SU-DHL-6 (cell line): ENCODE data around the gene SLC8A2.

Source experiments
- H2AFZ ChIP-seq: fragments of 200-600 bp; sonication (generic); 2 replicates; pipeline ENCODE4 v1.6.1; 2014; ENCODE audit warnings: low read depth, mild to moderate bottlenecking, moderate library complexity, mixed read lengths, antibody characterized with exemption, low read length; ENCODE audit not compliant: severe bottlenecking
- H3F3A ChIP-seq: fragments of 200-600 bp; shearing (Covaris generic); 2 replicates; pipeline ENCODE4 v1.6.0; 2016; ENCODE audit warnings: antibody characterized with exemption, mild to moderate bottlenecking; ENCODE audit not compliant: insufficient read depth
- H3K27ac ChIP-seq: fragments of 200-600 bp; sonication (generic); 2 replicates; pipeline ENCODE4 v1.5.1; 2016; ENCODE audit warnings: low read depth, mild to moderate bottlenecking, low read length, moderate library complexity, mixed read lengths
- H3K27me3 ChIP-seq: fragments of 200-600 bp; sonication (generic), shearing (Covaris generic); 2 replicates; pipeline ENCODE4 v1.6.0; 2014; ENCODE audit warnings: mild to moderate bottlenecking, low read length
- H3K36me3 ChIP-seq: fragments of 200-600 bp; sonication (generic); 2 replicates; pipeline ENCODE4 v1.6.1; 2014; ENCODE audit warnings: mild to moderate bottlenecking, low read length, mixed read lengths
- H3K4me2 ChIP-seq: fragments of 300-600, 200-600 bp; shearing (Covaris generic), sonication (generic); 2 replicates; pipeline ENCODE4 v1.6.0; 2014; ENCODE audit warnings: low read length, low read depth, mild to moderate bottlenecking; ENCODE audit not compliant: poor library complexity, severe bottlenecking
- H3K4me3 ChIP-seq: fragments of 200-600 bp; sonication (generic); 2 replicates; pipeline ENCODE4 v1.5.1; 2014; ENCODE audit warnings: antibody characterized with exemption, low read length, mild to moderate bottlenecking, mixed read lengths; ENCODE audit not compliant: insufficient read depth, poor library complexity, severe bottlenecking
- H3K79me2 ChIP-seq: fragments of 200-600 bp; sonication (generic); 2 replicates; pipeline ENCODE4 v1.6.1; 2014; ENCODE audit warnings: mild to moderate bottlenecking, low read length, moderate library complexity; ENCODE audit not compliant: insufficient read depth
- H3K9ac ChIP-seq: fragments of 200-600 bp; sonication (generic); 2 replicates; pipeline ENCODE4 v1.7.0; 2014; ENCODE audit warnings: mild to moderate bottlenecking, low read length
- H3K9me2 ChIP-seq: fragments of 200-600 bp; sonication (generic); replicated peaks from 2 replicates; pipeline ENCODE4 v1.6.1; 2014; ENCODE audit warnings: low read length; ENCODE audit not compliant: insufficient read depth
- H3K9me3 ChIP-seq: fragments of 200-600 bp; sonication (generic); 2 replicates; pipeline ENCODE4 v1.6.1; 2014; ENCODE audit warnings: low read length, mixed read lengths; ENCODE audit not compliant: insufficient read depth
- H4K20me1 ChIP-seq: fragments of 200-600 bp; sonication (generic); 2 replicates; pipeline ENCODE4 v1.6.1; 2014; ENCODE audit warnings: low read depth, mild to moderate bottlenecking, antibody characterized with exemption, low read length, moderate library complexity, mixed read lengths
- CTCF ChIP-seq: fragments of 200-600 bp; sonication (generic); IDR thresholded peaks from one replicate; pipeline ENCODE4 v1.5.1; 2017; ENCODE audit warnings: antibody characterized with exemption, mild to moderate bottlenecking, low read length, moderate library complexity; ENCODE audit not compliant: insufficient read depth, poor library complexity, severe bottlenecking
- EZH2phosphoT487 ChIP-seq: fragments of 200-600 bp; sonication (generic), shearing (Covaris generic); conservative IDR thresholded peaks from 2 replicates; pipeline ENCODE4 v1.6.1; 2018; ENCODE audit warnings: mild to moderate bottlenecking, antibody characterized with exemption, low read length, moderate library complexity, mixed read lengths

SLC8A2 gene

GRCh38 chr19:47514151-47514868 is 42.6 kb upstream of the SLC8A2 start:
- H3K9me2 ChIP-seq: no peaks in the 10 kb centered on the region
- H3K9ac ChIP-seq: peak overlapping the region; percentile 96
- H2AFZ ChIP-seq: peak overlapping the region; percentile 90
- no peaks in the 10 kb centered on the region for H3K27me3 ChIP-seq
- H3F3A ChIP-seq: peaks cover 11% of the 10 kb centered on the region
- H3K36me3 ChIP-seq: no peaks in the 10 kb centered on the region
- TF ChIP-seq EZH2phosphoT487 (no peak), CTCF (no peak)
- no peaks in the 10 kb centered on the region for H4K20me1 ChIP-seq
- H3K27ac ChIP-seq: 0 out of 2 replicates have a peak overlapping the region, but pooled peaks have one; percentile 13
- H3K4me3 ChIP-seq: peak overlapping the region; percentile 98
- H3K9me3 ChIP-seq: no peaks in the 10 kb centered on the region
- peaks cover 53% of the 10 kb centered on the region for H3K79me2 ChIP-seq
- H3K4me2 ChIP-seq: peak overlapping the region; percentile 76

- Histone ChIP-seq H3K4me2 (peak overlapping the region; percentile 76), H3K79me2 (peaks cover 64% of the 10 kb centered on the region), H3K9me2 (no peaks in the 10 kb centered on the region), H3K4me3 (no peak overlapping the region), H3K9ac (no peak overlapping the region), H2AFZ (no peak overlapping the region), H3K9me3 (no peaks in the 10 kb centered on the region), H3K27me3 (no peaks in the 10 kb centered on the region), H3K36me3 (no peaks in the 10 kb centered on the region), H4K20me1 (no peaks in the 10 kb centered on the region), H3K27ac (no peak overlapping the region), H3F3A (peaks cover 6% of the 10 kb centered on the region)
- no peak for TF ChIP-seq CTCF
- TF ChIP-seq EZH2phosphoT487: no peak
Measured at GRCh38 chr19:47512948-47513319, 41.2 kb upstream of the SLC8A2 start.

GRCh38 chr19:47512183-47512947 is 40.7 kb upstream of the SLC8A2 start:
- H3K9ac ChIP-seq: no peak overlapping the region
- TF ChIP-seq CTCF (no peak), EZH2phosphoT487 (no peak)
- no peak overlapping the region for H3K27ac ChIP-seq
- H3K9me2 ChIP-seq: no peaks in the 10 kb centered on the region
- H3K4me2 ChIP-seq: no peak overlapping the region
- H3K9me3 ChIP-seq: no peaks in the 10 kb centered on the region
- H3K27me3 ChIP-seq: no peaks in the 10 kb centered on the region
- H3K36me3 ChIP-seq: no peaks in the 10 kb centered on the region
- H3K79me2 ChIP-seq: peaks cover 68% of the 10 kb centered on the region
- H4K20me1 ChIP-seq: no peaks in the 10 kb centered on the region
- H2AFZ ChIP-seq: no peak overlapping the region
- H3K4me3 ChIP-seq: no peak overlapping the region
- 0 out of 2 replicates have a peak, but pooled peaks cover under 1% of the 10 kb centered on the region for H3F3A ChIP-seq
